T-cell (primary cell): Measurements from ENCODE around the gene CNPY4. TPM values are rescaled to one million over a fixed set of nuclear protein-coding genes. Genes with fewer than 3 reads are reported as not detected.

ENCODE experiments used
- ATAC-seq, 4 experiments: fragments of 200-7000 bp in 3 of 4; fragments of 150-1000 bp in 1 of 4; cut with Tn5 transposase; replicated peaks in 1 of 4; 1 replicate in 3 of 4; 2 replicates in 1 of 4; pipeline ENCODE4 v1.10.0; 2021; ENCODE audit warnings: moderate library complexity in 3 of 4, mild to moderate bottlenecking in 2 of 4, moderate number of reproducible peaks in 1 of 4
- CTCF ChIA-PET, 2 donors: fragments of 300-600 bp; sonication (Branson Sonifier 250); formaldehyde crosslinking; loops; one replicate each; lab custom pipeline; 2022; ENCODE audit warnings: antibody characterized with exemption in 2 of 2; lab: Charles Lee
- POLR2A ChIA-PET, 2 donors: fragments of 300-600 bp; sonication (Branson Sonifier 250); formaldehyde crosslinking; loops; one replicate each; lab custom pipeline; 2022; ENCODE audit warnings: antibody characterized with exemption in 2 of 2; lab: Charles Lee
- DNase-seq, 35 experiments: peaks; one replicate each; pipeline versions ENCODE4 v3.0.0 to v3.0.0-alpha.2; 2013 to 2023
- H3K27ac ChIP-seq: one replicate; pipeline ENCODE4 v1.5.1; 2013; ENCODE audit warnings: low read length
- H3K27me3 ChIP-seq, 2 experiments: replicated peaks in 1 of 2; 1 replicate in 1 of 2; 2 replicates in 1 of 2; pipeline versions ENCODE4 v1.6.1 to v1.7.0; 2013; ENCODE audit warnings: low read length in 1 of 2, mixed read lengths in 1 of 2; ENCODE audit not compliant: control insufficient read depth in 2 of 2, insufficient read depth in 2 of 2; ENCODE audit errors: extremely low read depth in 1 of 2
- H3K36me3 ChIP-seq, 2 donors: 1 replicate in 1 of 2; 2 replicates in 1 of 2; pipeline versions ENCODE4 v1.6.1 to v1.7.0; 2013; ENCODE audit warnings: low read length in 1 of 2; ENCODE audit not compliant: control insufficient read depth in 2 of 2, insufficient read depth in 1 of 2; ENCODE audit errors: extremely low read depth in 1 of 2
- H3K4me1 ChIP-seq, 2 experiments: 1 replicate in 1 of 2; 2 replicates in 1 of 2; pipeline versions ENCODE4 v1.6.1 to v1.7.0; 2013; ENCODE audit warnings: low read length in 2 of 2, mixed read lengths in 1 of 2; ENCODE audit not compliant: insufficient read depth in 2 of 2, control insufficient read depth in 1 of 2; ENCODE audit errors: extremely low read depth in 1 of 2
- H3K4me3 ChIP-seq, 2 donors: 1 replicate in 1 of 2; 2 replicates in 1 of 2; pipeline versions ENCODE4 v1.5.1 to v1.7.0; 2013; ENCODE audit warnings: mild to moderate bottlenecking in 2 of 2, low read length in 1 of 2, moderate library complexity in 1 of 2; ENCODE audit not compliant: control insufficient read depth in 1 of 2; ENCODE audit errors: extremely low read depth in 1 of 2
- H3K9me3 ChIP-seq: 2 replicates; pipeline ENCODE4 v1.7.0; 2013
- H3K27ac Mint-ChIP-seq, 2 donors: one replicate each; pipeline ENCODE4 v1.8.0; 2020 to 2021; ENCODE audit warnings: mild to moderate bottlenecking in 2 of 2, mixed read lengths in 2 of 2
- H3K27me3 Mint-ChIP-seq, 2 donors: one replicate each; pipeline ENCODE4 v1.8.0; 2021 to 2022; ENCODE audit warnings: mixed read lengths in 2 of 2
- H3K36me3 Mint-ChIP-seq: one replicate; pipeline ENCODE4 v1.8.0; 2021; ENCODE audit warnings: mixed read lengths
- H3K4me1 Mint-ChIP-seq, 3 donors: one replicate each; pipeline ENCODE4 v1.8.0; 2020 to 2022; ENCODE audit warnings: mixed read lengths in 3 of 3, mild to moderate bottlenecking in 1 of 3
- H3K4me3 Mint-ChIP-seq, 3 donors: one replicate each; pipeline ENCODE4 v1.8.0; 2020 to 2022; ENCODE audit warnings: mild to moderate bottlenecking in 3 of 3, mixed read lengths in 3 of 3, moderate library complexity in 3 of 3
- H3K9me3 Mint-ChIP-seq, 3 donors: one replicate each; pipeline ENCODE4 v1.8.0; 2020 to 2022; ENCODE audit warnings: mixed read lengths in 3 of 3
- WGBS: methylation state at CpG from one replicate; pipeline ENCODE4 v1.1.5; 2013; ENCODE audit warnings: missing lambda C conversion rate; ENCODE audit not compliant: insufficient coverage; 5-methylcytosine and 5-hydroxymethylcytosine counted together
- total RNA-seq, 35 experiments: library from RNA in 6 of 35; stranded (reverse) in 6 of 35; fragments of 120-200 nt in 1 of 35; gene quantifications; one replicate each; pipeline versions ENCODE4 v1.2.1 to v1.2.4 and lab custom pipeline; 2013 to 2026

The CNPY4 gene
- total RNA-seq, 5 donors from 2014 or later (not counting 1 experiment from before 2014, with no cell fraction given) = 23.9 to 90.0 (median 79.6) TPM

DNA sequence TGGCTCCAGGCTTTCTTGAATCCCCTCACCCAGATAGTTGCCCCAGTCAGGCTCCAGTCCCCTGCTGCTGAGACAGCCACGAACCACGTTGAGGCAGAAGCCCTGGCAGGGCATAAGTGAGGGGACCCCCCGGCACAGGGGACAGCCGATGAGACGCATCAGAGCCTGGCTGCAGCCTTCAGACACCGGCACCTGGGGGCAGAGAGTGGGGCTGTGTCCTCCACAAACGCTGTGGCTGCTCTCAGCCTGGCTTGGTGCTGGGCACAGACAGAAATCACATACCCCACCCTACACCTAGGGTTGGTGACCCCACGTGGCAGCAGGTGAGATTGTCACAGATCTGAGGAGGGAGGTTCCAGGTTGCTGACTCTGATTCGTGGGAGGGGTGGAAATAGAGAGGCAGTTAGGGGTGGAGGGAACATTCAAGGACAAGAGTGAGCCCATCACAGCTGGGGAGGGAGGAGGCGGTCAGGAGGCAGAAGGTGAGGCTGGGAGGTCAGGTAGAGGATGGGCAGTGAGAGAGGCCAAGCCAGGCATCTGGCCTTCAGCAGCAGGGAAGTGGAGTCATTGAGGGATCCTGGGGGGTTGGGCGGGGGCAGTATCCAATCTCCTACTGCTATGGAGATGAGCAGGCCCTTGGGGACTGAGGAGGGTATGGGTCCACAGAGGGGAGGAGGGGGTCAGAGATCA is 54.5 kb downstream of the CNPY4 start:
- Histone ChIP-seq H3K9me3 (no peaks in the 10 kb centered on the region), H3K4me1 (peaks cover 21 to 58% of the 10 kb centered on the region in 2 experiments), H3K36me3 (no peaks in the 10 kb centered on the region), H3K27ac (no peak overlapping the region), H3K4me3 (no peak overlapping the region), H3K27me3 (peaks cover 0 to 30% of the 10 kb centered on the region in 2 experiments)
- WGBS = 92% methylated on average over 7 of the region's 11 CpGs
- Mint-ChIP-seq H3K9me3 (no peaks in the 10 kb centered on the region), H3K27ac (peak overlapping the region; percentile 14 to 75), H3K4me3 (no peak overlapping the region), H3K36me3 (no peaks in the 10 kb centered on the region), H3K27me3 (peaks cover 0 to 5% of the 10 kb centered on the region in 2 donors), H3K4me1 (peaks cover 44 to 58% (median 45%) of the 10 kb centered on the region in 3 donors)
- DNase-seq = peak in 1 of 35 experiments; percentile 16
- ChIA-PET CTCF (interaction anchor here in 1 of 2 donors (0.6 kb wide), 1 partner anchor 46 kb away, joined by 4 read pairs; no protein-coding TSS in a partner anchor), POLR2A (no interaction called here)
- ATAC-seq = no peak

GRCh38 chr7:100174582-100174981 is 55.1 kb downstream of the CNPY4 start:
- no peaks in the 10 kb centered on the region for H3K9me3 ChIP-seq
- Mint-ChIP-seq H3K4me3 (no peak overlapping the region), H3K4me1 (peaks cover 38 to 52% (median 40%) of the 10 kb centered on the region in 3 donors), H3K9me3 (no peaks in the 10 kb centered on the region), H3K36me3 (no peaks in the 10 kb centered on the region), H3K27ac (peak overlapping the region; percentile 32 to 80), H3K27me3 (peaks cover 0 to 5% of the 10 kb centered on the region in 2 donors)
- ChIA-PET POLR2A (no interaction called here), CTCF (no interaction called here)
- H3K27ac ChIP-seq = no peak overlapping the region
- DNase-seq = no peak
- peaks cover 0 to 24% of the 10 kb centered on the region in 2 experiments for H3K27me3 ChIP-seq
- H3K4me3 ChIP-seq = no peak overlapping the region
- WGBS = 60% methylated on average over 3 of the region's 5 CpGs
- H3K36me3 ChIP-seq = no peaks in the 10 kb centered on the region
- H3K4me1 ChIP-seq = peaks cover 17 to 52% of the 10 kb centered on the region in 2 experiments
- ATAC-seq = no peak

Other genes with a start within 250 kb of the CNPY4 start
- gene OR2AE1, start 242.6 kb upstream of the CNPY4 start, total RNA-seq = 1 to 10 TPM in 2 of 5 donors, under 1 TPM in 2, not detected in 1; 0.35 to 1.3 (median 1.0) TPM
- gene TRIM4, start 200.1 kb upstream of the CNPY4 start, total RNA-seq = 10 to 100 TPM; 35.8 to 60.9 (median 55.9) TPM
- under 1 TPM in 4 of 5 donors, not detected in 1; 0.38 to 0.58 (median 0.53) TPM for gene GJC3, start 190.0 kb upstream of the CNPY4 start, total RNA-seq
- 1 to 10 TPM in 1 of 5 donors, under 1 TPM in 2, not detected in 2; 0.56 to 1.3 (median 0.89) TPM for gene AZGP1, start 143.6 kb upstream of the CNPY4 start, total RNA-seq
- gene ZKSCAN1, start 104.0 kb upstream of the CNPY4 start, total RNA-seq = 10 to 100 TPM; 60.7 to 94.0 (median 86.8) TPM
- 1 to 10 TPM; 4.4 to 9.9 (median 9.3) TPM for gene ZSCAN21, start 69.9 kb upstream of the CNPY4 start, total RNA-seq
- gene ZNF3, start 37.9 kb upstream of the CNPY4 start, total RNA-seq = 10 to 100 TPM; 31.7 to 39.2 (median 35.4) TPM
- 10 to 100 TPM; 67.1 to 71.1 (median 68.3) TPM for gene COPS6, start 30.7 kb upstream of the CNPY4 start, total RNA-seq
- 100 to 1,000 TPM in 4 of 5 donors, 10 to 100 TPM in 1; 95.2 to 181 (median 164) TPM for gene MCM7, start 18.2 kb upstream of the CNPY4 start, total RNA-seq
- gene AP4M1, start 18.0 kb upstream of the CNPY4 start, total RNA-seq = 10 to 100 TPM in 3 of 5 donors, 1 to 10 TPM in 2; 5.5 to 18.7 (median 11.6) TPM
- 10 to 100 TPM; 44.1 to 73.5 (median 61.3) TPM for gene TAF6, start 276 bp upstream of the CNPY4 start, total RNA-seq
- 1 to 10 TPM; 3.2 to 8.6 (median 5.3) TPM for gene MBLAC1, start 7.3 kb downstream of the CNPY4 start, total RNA-seq
- 100 to 1,000 TPM; 140 to 216 (median 187) TPM for gene LAMTOR4, start 29.3 kb downstream of the CNPY4 start, total RNA-seq
- 10 to 100 TPM; 52.0 to 97.2 (median 79.0) TPM for gene TRAPPC14, start 39.1 kb downstream of the CNPY4 start, total RNA-seq
- gene GAL3ST4, start 49.0 kb downstream of the CNPY4 start, total RNA-seq = 10 to 100 TPM; 10.5 to 29.7 (median 18.0) TPM
- 10 to 100 TPM; 12.4 to 37.0 (median 26.3) TPM for gene GPC2, start 57.7 kb downstream of the CNPY4 start, total RNA-seq
- gene STAG3, start 58.3 kb downstream of the CNPY4 start, total RNA-seq = 1 to 10 TPM; 4.8 to 8.7 (median 7.3) TPM
- 10 to 100 TPM; 45.0 to 96.8 (median 78.0) TPM for gene PVRIG, start 100.3 kb downstream of the CNPY4 start, total RNA-seq
- gene SPDYE3, start 188.1 kb downstream of the CNPY4 start, total RNA-seq = not detected
- gene PILRB, start 238.5 kb downstream of the CNPY4 start, total RNA-seq = 100 to 1,000 TPM in 3 of 5 donors, 10 to 100 TPM in 2; 91.2 to 117 (median 102) TPM